ENCODE results near the gene EI24. TPM values are rescaled to one million over a fixed set of nuclear protein-coding genes. Genes with fewer than 3 reads are reported as not detected.

EI24 gene
- polyA plus RNA-seq, 1 of the 3 experiments (the other 2 are of a cell fraction) = 85.5 TPM

DNA sequence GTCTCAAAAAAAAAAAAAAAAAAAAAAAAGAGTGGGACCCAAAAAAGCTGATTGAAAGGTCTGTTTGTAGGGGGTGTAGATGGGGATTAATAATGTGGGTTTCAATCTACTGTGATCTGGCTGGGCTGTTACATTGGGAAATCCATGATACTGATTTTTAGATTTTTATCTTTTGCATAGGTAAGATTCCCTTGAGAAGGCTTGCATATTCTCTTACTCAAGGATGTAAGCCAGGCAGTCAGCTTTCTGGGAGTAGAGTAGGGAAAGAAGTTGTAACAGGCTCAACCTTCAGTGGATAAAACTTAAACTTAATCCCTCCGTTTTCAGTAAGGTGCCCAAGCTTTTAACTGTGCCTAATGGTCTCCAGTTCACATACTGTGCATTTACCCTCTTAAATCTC is 53.8 kb downstream of the EI24 start:
- no peak overlapping the region for H2AFZ ChIP-seq (ENCODE audit: low read depth)
- 100% methylated on average over 1 of the region's 1 CpG for WGBS (ENCODE audit: low lambda C conversion rate)
- H3K79me2 ChIP-seq (ENCODE audit: insufficient read depth) = peaks cover 24% of the 10 kb centered on the region
- H3K4me2 ChIP-seq = no peak overlapping the region
- no peaks in the 10 kb centered on the region for H4K20me1 ChIP-seq (ENCODE audit: insufficient read depth)
- 0 out of 4 replicates have a peak overlapping the region, but pooled peaks of 1 of the 2 experiments have one; percentile 3 for H3K27ac ChIP-seq (ENCODE audit: low read depth in 2 of 2, low read length in 1 of 2)
- H3F3A ChIP-seq (replicated peaks; ENCODE audit: insufficient read depth) = peaks cover 63% of the 10 kb centered on the region
- H3K36me3 ChIP-seq (replicated peaks in 1 of 2; ENCODE audit: control insufficient read depth in 1 of 2, insufficient read depth in 2 of 2, low read length in 1 of 2) = peaks cover 37 to 52% of the 10 kb centered on the region in 2 experiments
- no peak overlapping the region for H3K9ac ChIP-seq
- H3K4me3 ChIP-seq (ENCODE audit: low read depth in 2 of 2, low read length in 1 of 2) = no peak overlapping the region
- H3K27me3 ChIP-seq (ENCODE audit: insufficient read depth) = no peaks in the 10 kb centered on the region
- H3K9me2 ChIP-seq = no peaks in the 10 kb centered on the region
- H3K9me3 ChIP-seq = no peaks in the 10 kb centered on the region
- ChIA-PET POLR2A (interaction anchor here (0.6 to 3.8 kb wide), 2 partner anchors 31 to 170 kb away, joined by 3 to 13 read pairs; partner anchors contain the start of gene STT3A), CTCF (interaction anchor here (1.1 kb wide), 1 partner anchor 15 kb away, joined by 3 read pairs; no protein-coding TSS in a partner anchor)
- DNase-seq = no peak
- TF ChIP-seq MXI1 (IDR thresholded peaks at IDR 0.05; ENCODE audit: low read depth, low read length) = no peak
- no peak for TF ChIP-seq FOSL2 (IDR thresholded peaks at IDR 0.05; ENCODE audit: borderline replicate concordance, low read depth)
- no peak for TF ChIP-seq NRF1 (IDR thresholded peaks at IDR 0.05; ENCODE audit: low read depth, low read length)
- TF ChIP-seq POLR2AphosphoS5 (IDR thresholded peaks at IDR 0.05; ENCODE audit: low read depth, low read length) = no peak
- TF ChIP-seq JUND (IDR thresholded peaks at IDR 0.05) = no peak
- no peak for TF ChIP-seq RCOR1 (IDR thresholded peaks at IDR 0.05; ENCODE audit: low read length)
- no peak for TF ChIP-seq SMC3 (IDR thresholded peaks at IDR 0.05; ENCODE audit: low read depth, low read length)
- TF ChIP-seq NFIC (IDR thresholded peaks at IDR 0.05; ENCODE audit: borderline replicate concordance) = no peak
- no peak for TF ChIP-seq CTCF (IDR thresholded peaks at IDR 0.05)
- H3K4me1 ChIP-seq (ENCODE audit: control insufficient read depth in 1 of 2, insufficient read depth in 2 of 2, low read depth in 1 of 2, low read length in 1 of 2) = peaks cover 4 to 9% of the 10 kb centered on the region in 2 experiments; a peak in 3 of 4 replicates

- Histone ChIP-seq H3K27me3 (ENCODE audit: insufficient read depth) (no peaks in the 10 kb centered on the region), H4K20me1 (ENCODE audit: insufficient read depth) (no peaks in the 10 kb centered on the region), H3F3A (replicated peaks; ENCODE audit: insufficient read depth) (peaks cover 57% of the 10 kb centered on the region), H3K9me2 (no peaks in the 10 kb centered on the region), H3K4me3 (ENCODE audit: low read depth in 2 of 2, low read length in 1 of 2) (peak within 1 kb of the TSS; percentile 77 to 79), H3K9me3 (no peaks in the 10 kb centered on the region), H2AFZ (ENCODE audit: low read depth) (peak within 1 kb of the TSS; percentile 80), H3K9ac (peak within 1 kb of the TSS; percentile 78), H3K79me2 (ENCODE audit: insufficient read depth) (peaks cover 36% of the 10 kb centered on the region), H3K4me1 (ENCODE audit: control insufficient read depth in 1 of 2, insufficient read depth in 2 of 2, low read depth in 1 of 2, low read length in 1 of 2) (peaks cover 4 to 11% of the 10 kb centered on the region in 2 experiments; a peak in 3 of 4 replicates), H3K36me3 (replicated peaks in 1 of 2; ENCODE audit: control insufficient read depth in 1 of 2, insufficient read depth in 2 of 2, low read length in 1 of 2) (peaks cover 27 to 40% of the 10 kb centered on the region in 2 experiments), H3K4me2 (peak within 1 kb of the TSS; percentile 88), H3K27ac (ENCODE audit: low read depth in 2 of 2, low read length in 1 of 2) (peak within 1 kb of the TSS; percentile 92 to 97)
- ChIA-PET POLR2A (interaction anchor here (0.6 to 3.8 kb wide), 2 partner anchors 32 to 112 kb away, joined by 4 to 13 read pairs; partner anchors contain the start of gene STT3A), CTCF (interaction anchor here (1.9 to 2.0 kb wide), 2 partner anchors 55 to 250 kb away, joined by 5 to 8 read pairs; partner anchors contain the start of gene EI24)
- TF ChIP-seq POLR2AphosphoS5 (IDR thresholded peaks at IDR 0.05; ENCODE audit: low read depth, low read length) = no peak
- TF ChIP-seq, protein P1, sequence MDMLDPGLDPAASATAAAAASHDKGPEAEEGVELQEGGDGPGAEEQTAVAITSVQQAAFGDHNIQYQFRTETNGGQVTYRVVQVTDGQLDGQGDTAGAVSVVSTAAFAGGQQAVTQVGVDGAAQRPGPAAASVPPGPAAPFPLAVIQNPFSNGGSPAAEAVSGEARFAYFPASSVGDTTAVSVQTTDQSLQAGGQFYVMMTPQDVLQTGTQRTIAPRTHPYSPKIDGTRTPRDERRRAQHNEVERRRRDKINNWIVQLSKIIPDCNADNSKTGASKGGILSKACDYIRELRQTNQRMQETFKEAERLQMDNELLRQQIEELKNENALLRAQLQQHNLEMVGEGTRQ (IDR thresholded peaks at IDR 0.05; ENCODE audit: borderline replicate concordance, low read depth, low read length) = no peak
- TF ChIP-seq FOXJ3 (CRISPR knock-in tag; IDR thresholded peaks at IDR 0.05) = no peak
- TF ChIP-seq RCOR1 (IDR thresholded peaks at IDR 0.05; ENCODE audit: low read length) = no peak
- no peak for TF ChIP-seq NRF1 (IDR thresholded peaks at IDR 0.05; ENCODE audit: low read depth, low read length)
- TF ChIP-seq USF1 (IDR thresholded peaks at IDR 0.05; ENCODE audit: borderline replicate concordance, low read depth) = no peak
- no peak for TF ChIP-seq REST (IDR thresholded peaks at IDR 0.05; ENCODE audit: low read depth, low read length)
- no peak for TF ChIP-seq CHD2 (IDR thresholded peaks at IDR 0.05; ENCODE audit: low read length, partially characterized antibody)
- no peak for TF ChIP-seq EZH2phosphoT487 (IDR thresholded peaks at IDR 0.05; ENCODE audit: borderline replicate concordance, low read depth)
- TF ChIP-seq SIN3A (IDR thresholded peaks at IDR 0.05; ENCODE audit: borderline replicate concordance, low read depth, low read length) = no peak
- TF ChIP-seq ELF1 (IDR thresholded peaks at IDR 0.05) = no peak
- no peak for TF ChIP-seq MXI1 (IDR thresholded peaks at IDR 0.05; ENCODE audit: low read depth, low read length)
- TF ChIP-seq MEF2A (IDR thresholded peaks at IDR 0.05; ENCODE audit: borderline replicate concordance, low read depth) = no peak
- DNase-seq = no peak
- WGBS (ENCODE audit: low lambda C conversion rate) = 80% methylated on average over 9 of the region's 9 CpGs
These were observed 55.5 kb downstream of the EI24 start, which contains the start of gene CHEK1 for GRCh38 chr11:125624756-125625213. TSS of gene CHEK1 (plus strand) at chr11:125625163. CDS start at chr11:125626769, 1,606 bp downstream.

All from SK-N-SH (cell line).